ENCODE data around the gene CHRM2.

The CHRM2 gene

GRCh38 chr7:137006293-137006692 lies 137.8 kb downstream of the CHRM2 start:
- TF ChIP-seq ARNT (IDR thresholded peaks at IDR 0.05) (no peak), BHLHE40 (IDR thresholded peaks at IDR 0.05; ENCODE audit: borderline replicate concordance) (no peak), L3MBTL2 (conservative IDR thresholded peaks at IDR 0.05) (no peak), PKNOX1 (IDR thresholded peaks at IDR 0.05) (no peak), FOXM1 (IDR thresholded peaks at IDR 0.05; ENCODE audit: borderline replicate concordance) (no peak), CTBP1 (IDR thresholded peaks at IDR 0.05; ENCODE audit: borderline replicate concordance) (no peak), TARDBP (IDR thresholded peaks at IDR 0.05) (no peak), ELF4 (IDR thresholded peaks at IDR 0.05) (no peak), SP1 (IDR thresholded peaks at IDR 0.05) (no peak), LEF1 (IDR thresholded peaks at IDR 0.05; ENCODE audit: borderline replicate concordance) (no peak), NFRKB (IDR thresholded peaks at IDR 0.05) (no peak), ZNF384 (IDR thresholded peaks at IDR 0.05) (no peak), SUZ12 (IDR thresholded peaks at IDR 0.05) (no peak), FOXA1 (IDR thresholded peaks at IDR 0.05) (no peak), FOXK2 (IDR thresholded peaks at IDR 0.05) (no peak), HDGF (IDR thresholded peaks at IDR 0.05; ENCODE audit: borderline replicate concordance) (no peak)
- ChIA-PET POLR2A (no interaction called here), CTCF (no interaction called here)
- DNase-seq (ENCODE audit: extremely low spot score), result no peak

GRCh38 chr7:137007001-137007694 lies 138.7 kb downstream of the CHRM2 start:
- TF ChIP-seq BHLHE40 (IDR thresholded peaks at IDR 0.05; ENCODE audit: borderline replicate concordance), result no peak
- TF ChIP-seq NFRKB (IDR thresholded peaks at IDR 0.05), result no peak
- no peak for TF ChIP-seq L3MBTL2 (conservative IDR thresholded peaks at IDR 0.05)
- no peak for TF ChIP-seq SP1 (IDR thresholded peaks at IDR 0.05)
- POLR2A ChIA-PET, result no interaction called here
- CTCF ChIA-PET, result no interaction called here
- no peak for DNase-seq (ENCODE audit: extremely low spot score)

- no peak for DNase-seq (ENCODE audit: extremely low spot score)
- ChIA-PET CTCF (no interaction called here), POLR2A (no interaction called here)
- TF ChIP-seq FOXM1 (IDR thresholded peaks at IDR 0.05; ENCODE audit: borderline replicate concordance), result no peak
- TF ChIP-seq FOXA1 (IDR thresholded peaks at IDR 0.05), result no peak
- no peak for TF ChIP-seq LEF1 (IDR thresholded peaks at IDR 0.05; ENCODE audit: borderline replicate concordance)
- no peak for TF ChIP-seq NFRKB (IDR thresholded peaks at IDR 0.05)
- no peak for TF ChIP-seq PKNOX1 (IDR thresholded peaks at IDR 0.05)
- no peak for TF ChIP-seq L3MBTL2 (conservative IDR thresholded peaks at IDR 0.05)
- TF ChIP-seq SP1 (IDR thresholded peaks at IDR 0.05), result no peak
These were observed 141.0 kb downstream of the CHRM2 start for GRCh38 chr7:137009404-137009803.

GRCh38 chr7:137015015-137015414 lies 146.6 kb downstream of the CHRM2 start:
- ChIA-PET POLR2A (no interaction called here), CTCF (no interaction called here)
- TF ChIP-seq NFRKB (IDR thresholded peaks at IDR 0.05) (no peak), CTBP1 (IDR thresholded peaks at IDR 0.05; ENCODE audit: borderline replicate concordance) (no peak), L3MBTL2 (conservative IDR thresholded peaks at IDR 0.05) (no peak), ZNF384 (IDR thresholded peaks at IDR 0.05) (no peak), SP1 (IDR thresholded peaks at IDR 0.05) (no peak), LEF1 (IDR thresholded peaks at IDR 0.05; ENCODE audit: borderline replicate concordance) (no peak), FOXK2 (IDR thresholded peaks at IDR 0.05) (no peak), FOXM1 (IDR thresholded peaks at IDR 0.05; ENCODE audit: borderline replicate concordance) (no peak), PKNOX1 (IDR thresholded peaks at IDR 0.05) (no peak), FOXA1 (IDR thresholded peaks at IDR 0.05) (no peak), ARNT (IDR thresholded peaks at IDR 0.05) (no peak), BHLHE40 (IDR thresholded peaks at IDR 0.05; ENCODE audit: borderline replicate concordance) (no peak), HDGF (IDR thresholded peaks at IDR 0.05; ENCODE audit: borderline replicate concordance) (no peak), ELF4 (IDR thresholded peaks at IDR 0.05) (no peak)
- no peak for DNase-seq (ENCODE audit: extremely low spot score)

GRCh38 chr7:137017221-137017620 lies 148.8 kb downstream of the CHRM2 start:
- CTCF ChIA-PET, result no interaction called here
- POLR2A ChIA-PET, result no interaction called here

GRCh38 chr7:137018468-137018867 lies 150.0 kb downstream of the CHRM2 start:
- no peak for DNase-seq (ENCODE audit: extremely low spot score)

More at GRCh38 chr7:137017221-137017620, 148.8 kb downstream of the CHRM2 start:
- no peak for DNase-seq (ENCODE audit: extremely low spot score)
- TF ChIP-seq FOXA1 (IDR thresholded peaks at IDR 0.05) (no peak), CTBP1 (IDR thresholded peaks at IDR 0.05; ENCODE audit: borderline replicate concordance) (no peak), HDGF (IDR thresholded peaks at IDR 0.05; ENCODE audit: borderline replicate concordance) (no peak)

More at GRCh38 chr7:137018468-137018867, 150.0 kb downstream of the CHRM2 start:
- ChIA-PET CTCF (no interaction called here), POLR2A (no interaction called here)
- TF ChIP-seq L3MBTL2 (conservative IDR thresholded peaks at IDR 0.05) (no peak), BHLHE40 (IDR thresholded peaks at IDR 0.05; ENCODE audit: borderline replicate concordance) (no peak), SUZ12 (IDR thresholded peaks at IDR 0.05) (no peak), FOXM1 (IDR thresholded peaks at IDR 0.05; ENCODE audit: borderline replicate concordance) (no peak), ELF4 (IDR thresholded peaks at IDR 0.05) (no peak), HDGF (IDR thresholded peaks at IDR 0.05; ENCODE audit: borderline replicate concordance) (no peak), ARNT (IDR thresholded peaks at IDR 0.05) (no peak), ZNF384 (IDR thresholded peaks at IDR 0.05) (no peak), LEF1 (IDR thresholded peaks at IDR 0.05; ENCODE audit: borderline replicate concordance) (no peak), TARDBP (IDR thresholded peaks at IDR 0.05) (no peak), FOXA1 (IDR thresholded peaks at IDR 0.05) (no peak), NFRKB (IDR thresholded peaks at IDR 0.05) (no peak), SP1 (IDR thresholded peaks at IDR 0.05) (no peak), PKNOX1 (IDR thresholded peaks at IDR 0.05) (no peak), FOXK2 (IDR thresholded peaks at IDR 0.05) (no peak), CTBP1 (IDR thresholded peaks at IDR 0.05; ENCODE audit: borderline replicate concordance) (no peak)
